HG03457 (cell line): ENCODE measurements around the gene TMTC3.
"Not testable (repeated sequence)": the region's sequence is repeated elsewhere in the genome, so short reads cannot be mapped to it uniquely, and the experiment has no call there.

Experiments used
- ATAC-seq: cut with Tn5 transposase; IDR thresholded peaks from one replicate; pipeline ENCODE4 v1.9.1; 2021; ENCODE audit warnings: moderate number of reproducible peaks; ENCODE audit not compliant: unreplicated experiment

The TMTC3 gene

GRCh38 chr12:88141774-88142609, at the start of gene TMTC3, which contains the start of gene CEP290:
Gene TMTC3, plus strand, starts transcription at chr12:88142307. Its CDS starts 6,009 bp downstream, at chr12:88148316.
Gene CEP290, minus strand, starts transcription at chr12:88142088. Its CDS starts 781 bp downstream, at chr12:88141307.
- ATAC-seq: peak; percentile 93

GRCh38 chr12:88092771-88093170, 49.3 kb upstream of the TMTC3 start:
- no peak for ATAC-seq

GRCh38 chr12:88093573-88093972, 48.5 kb upstream of the TMTC3 start:
- ATAC-seq: no peak

DNA sequence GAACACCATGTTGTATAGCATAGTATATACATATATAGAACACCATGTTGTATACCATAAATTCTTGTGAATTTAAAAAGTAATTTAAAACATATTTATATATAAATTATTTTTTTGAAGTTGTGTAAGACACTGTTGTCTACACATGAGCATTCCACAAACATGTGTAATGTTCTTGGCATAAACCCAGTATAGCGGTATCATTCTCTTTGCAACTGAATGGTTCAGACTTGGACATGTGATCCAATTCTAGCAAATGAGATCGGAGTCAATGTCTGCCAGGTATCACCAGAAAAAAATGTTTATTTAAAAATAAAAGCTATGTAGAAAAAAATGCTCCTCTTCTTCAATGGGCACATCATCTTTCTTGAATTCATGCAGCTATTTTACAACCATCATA, 34.1 kb upstream of the TMTC3 start:
- ATAC-seq: no peak

GRCh38 chr12:88111074-88111652, 30.9 kb upstream of the TMTC3 start:
- no peak for ATAC-seq

DNA sequence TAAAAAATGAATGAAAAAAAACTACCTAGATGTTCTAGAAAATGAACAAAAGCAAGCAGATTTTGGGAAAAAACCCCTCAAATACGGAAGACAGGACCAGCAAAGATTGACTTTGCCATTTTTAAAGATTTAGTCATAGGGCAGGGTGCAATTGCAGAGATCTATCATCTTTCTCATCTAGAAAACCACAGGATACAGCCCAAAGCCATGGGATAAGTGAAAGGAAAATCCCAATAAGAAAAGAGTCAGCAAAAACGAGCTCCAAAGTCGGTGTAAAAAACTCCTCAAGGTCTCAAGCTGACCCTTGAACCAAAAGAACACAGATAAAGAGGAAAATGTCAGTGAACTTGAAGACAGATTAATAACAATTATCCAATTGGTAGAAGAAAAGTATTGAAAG, 28.2 kb upstream of the TMTC3 start:
- no peak for ATAC-seq

GRCh38 chr12:88122666-88123065, 19.4 kb upstream of the TMTC3 start:
- ATAC-seq: no peak

- ATAC-seq: no peak
Measured at GRCh38 chr12:88127099-88127498, 15.0 kb upstream of the TMTC3 start.

DNA sequence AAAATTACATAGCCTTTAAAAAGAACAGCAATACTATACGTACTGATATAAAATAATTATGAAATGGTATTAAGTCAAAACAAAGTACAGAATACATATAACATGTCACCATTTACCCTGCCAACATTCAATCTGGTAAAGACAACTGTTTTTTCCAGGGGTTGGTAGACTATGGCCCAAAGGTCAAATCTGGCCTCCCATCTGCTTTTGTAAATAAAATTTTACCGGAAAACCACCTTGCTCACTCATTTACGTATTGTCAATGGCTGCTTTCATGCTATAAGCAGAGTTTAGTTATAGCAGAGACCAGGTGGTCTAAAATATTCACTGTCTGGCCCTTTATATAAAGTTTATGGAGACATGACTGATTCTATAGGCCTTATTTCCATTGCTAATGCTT, 14.3 kb upstream of the TMTC3 start:
- no peak for ATAC-seq

- no peak for ATAC-seq
Measured at GRCh38 chr12:88132392-88132791, 9.7 kb upstream of the TMTC3 start.

DNA sequence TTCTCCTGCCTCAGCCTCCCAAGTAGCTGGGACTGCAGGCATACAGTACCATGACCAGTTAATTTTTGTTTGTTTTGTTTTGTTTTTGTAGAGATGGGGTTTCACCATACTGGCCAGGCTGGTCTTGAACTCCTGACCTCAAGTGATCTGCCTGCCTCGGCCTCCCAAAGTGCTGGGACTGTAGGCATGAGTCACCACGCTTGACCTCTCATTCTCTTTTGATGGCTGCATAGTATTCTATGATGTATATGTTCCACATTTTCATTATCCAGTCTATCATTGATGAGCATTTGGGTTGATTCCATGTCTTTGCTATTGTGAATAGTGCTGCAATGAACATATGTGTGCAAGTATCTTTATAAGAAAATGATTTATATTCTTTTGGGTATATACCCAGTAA, 8.9 kb upstream of the TMTC3 start:
- ATAC-seq: not testable (repeated sequence)

GRCh38 chr12:88139711-88140110, 2.4 kb upstream of the TMTC3 start:
- ATAC-seq: not testable (repeated sequence)

DNA sequence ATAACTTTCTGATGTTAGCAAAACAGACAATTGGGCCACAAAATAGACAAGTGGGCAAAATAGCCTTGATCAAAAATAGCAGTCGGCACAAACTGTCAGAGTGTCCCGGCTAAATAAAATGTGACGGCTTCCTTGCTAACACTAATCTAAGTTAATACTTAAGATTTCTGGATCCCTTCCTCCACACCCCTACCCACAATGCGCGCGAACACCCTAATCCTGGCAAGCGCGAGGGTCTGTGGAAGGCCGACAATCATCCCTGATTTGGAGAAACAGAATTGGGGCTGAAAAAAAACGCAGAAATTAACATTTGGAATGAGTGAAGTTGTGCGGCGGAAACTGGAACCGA, 708 bp upstream of the TMTC3 start:
- no peak for ATAC-seq

DNA sequence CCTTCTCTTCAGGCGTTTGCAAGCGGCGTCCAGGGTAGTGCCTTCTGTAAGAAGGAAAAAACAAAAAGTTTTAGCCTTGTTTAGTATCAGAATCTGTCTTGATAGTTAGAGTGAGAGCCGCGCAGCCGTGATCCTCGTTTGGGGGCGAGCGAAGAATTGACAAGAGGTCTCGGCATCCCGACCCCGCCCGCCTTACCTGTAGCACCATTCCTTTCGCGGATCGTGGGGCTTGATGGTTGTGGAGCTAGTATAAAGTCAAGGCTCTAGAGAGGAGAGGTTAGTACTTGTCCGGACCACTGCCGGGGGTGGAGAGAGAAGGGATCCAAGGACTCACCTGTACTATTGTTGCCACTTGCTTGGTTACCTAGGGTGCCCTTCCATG, 494 bp downstream of the TMTC3 start:
- ATAC-seq: no peak

GRCh38 chr12:88144037-88144436, 1.9 kb downstream of the TMTC3 start:
- ATAC-seq: no peak

GRCh38 chr12:88144546-88145468, 2.7 kb downstream of the TMTC3 start:
- no peak for ATAC-seq

DNA sequence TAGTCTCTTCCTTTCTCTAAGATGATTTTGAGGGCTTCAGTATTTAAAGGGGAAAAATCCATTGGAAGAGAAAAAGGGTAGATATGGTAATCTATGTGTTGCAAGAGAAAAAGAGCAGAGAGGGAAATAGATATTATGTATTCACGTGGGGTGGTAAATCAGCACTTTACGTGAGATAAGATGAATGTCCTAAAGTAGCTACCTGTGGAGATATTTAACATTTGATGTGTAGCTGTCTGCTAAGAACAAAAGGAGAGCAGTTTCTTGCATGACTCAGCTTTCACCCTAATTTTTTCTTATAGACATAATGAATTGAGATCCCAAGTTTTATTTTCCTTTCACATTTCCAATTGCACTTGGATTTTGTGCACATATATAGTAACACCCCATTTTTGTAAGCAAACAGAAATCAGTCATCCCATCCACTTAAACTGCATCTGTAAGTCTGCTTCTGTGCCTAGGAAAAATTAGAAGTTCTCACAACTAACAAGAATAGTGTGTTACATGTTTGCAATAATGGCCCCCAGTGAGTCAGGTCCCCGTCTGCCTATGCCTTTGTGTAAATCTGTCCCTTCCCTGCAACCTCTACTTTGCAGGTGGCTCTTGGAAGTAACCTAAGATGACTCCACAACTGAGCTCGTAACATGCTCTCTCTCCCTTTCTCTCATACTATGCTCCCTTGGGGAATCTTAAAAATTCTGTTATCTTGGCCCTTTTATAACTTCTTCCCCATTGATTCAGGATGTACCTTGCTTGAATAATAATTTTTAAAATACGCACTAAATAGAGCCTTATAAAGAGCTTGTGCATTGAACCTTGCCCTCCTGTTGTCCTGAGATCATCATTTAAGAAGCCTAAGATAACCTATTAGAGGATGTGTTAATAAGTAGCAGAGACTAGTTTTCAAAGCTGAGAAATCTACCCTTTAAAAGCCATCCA, 3.7 kb downstream of the TMTC3 start:
- ATAC-seq: peak; percentile 20

DNA sequence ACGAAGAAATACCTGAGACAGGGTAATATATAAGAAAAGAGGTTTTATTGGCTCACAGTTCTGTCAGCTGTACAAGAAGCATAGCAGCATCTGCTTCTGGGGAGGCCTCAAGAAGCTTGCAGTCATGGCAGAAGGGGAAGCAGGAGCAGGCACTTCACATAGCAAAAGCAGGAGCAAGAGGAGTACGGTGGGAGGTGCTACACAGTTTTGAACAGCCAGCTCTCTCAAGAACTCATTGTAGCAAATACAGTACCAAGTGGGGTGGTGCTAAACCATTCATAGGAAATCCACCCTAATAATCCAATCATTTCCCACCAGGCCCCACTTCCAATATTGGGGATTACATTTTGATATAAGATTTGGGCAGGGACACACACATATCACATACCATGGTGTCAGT, 8.0 kb downstream of the TMTC3 start:
- ATAC-seq: no peak

DNA sequence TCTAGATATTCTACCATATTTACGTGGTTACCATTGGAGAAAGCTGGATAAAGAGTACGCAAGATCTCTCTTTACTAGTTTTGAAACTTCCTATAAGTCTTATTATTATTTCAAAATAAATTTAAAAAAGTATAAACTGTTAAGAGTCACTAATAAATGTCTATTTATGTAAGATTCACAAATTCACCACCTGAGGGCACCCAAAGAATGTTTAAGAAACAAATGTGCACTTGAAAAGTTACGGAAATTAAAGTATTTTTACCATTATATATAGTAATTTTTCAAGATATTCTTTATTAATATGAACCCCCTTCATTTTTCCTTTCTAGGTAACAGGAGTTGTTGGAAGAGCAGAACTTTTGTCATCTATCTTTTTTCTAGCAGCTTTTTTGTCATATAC, 11.9 kb downstream of the TMTC3 start:
- no peak for ATAC-seq

- ATAC-seq: no peak
Measured at GRCh38 chr12:88156075-88156654, 14.1 kb downstream of the TMTC3 start.
